GM13976 (cell line): Measurements from ENCODE around the gene MAP4K2.
A peak's percentile ranks its signal among the peaks of the same experiment; 100 is the strongest.

ENCODE experiments used
- DNase-seq: peaks from one replicate; pipeline ENCODE4 v3.0.0; 2012; ENCODE audit warnings: low spot score
- CTCF ChIP-seq: IDR thresholded peaks from 2 replicates; pipeline ENCODE4 v1.5.1; 2012; ENCODE audit warnings: borderline replicate concordance, mild to moderate bottlenecking; ENCODE audit not compliant: insufficient read depth; ENCODE audit errors: extremely low read depth, missing control alignments, control extremely low read depth
- in situ Hi-C: fragments of 300-500 bp; cut with MboI; formaldehyde crosslinking; loops from one replicate; pipeline ENCODE4 v1.12.0; 2022; ENCODE audit warnings: low sequenced_read_pairs, mixed read lengths, inconsistent platforms; ENCODE audit not compliant: unreplicated experiment

Gene MAP4K2

GRCh38 chr11:64742889-64743590 is 60.0 kb downstream of the MAP4K2 start:
- DNase-seq: peak; percentile 94
- TF ChIP-seq CTCF: peak; percentile 74
- in situ Hi-C loops: no loop called here

GRCh38 chr11:64742087-64742888 is 60.7 kb downstream of the MAP4K2 start:
- DNase-seq: peak; percentile 82
- TF ChIP-seq CTCF: no peak
- in situ Hi-C loops: no loop called here

- no peak for TF ChIP-seq CTCF
- no peak for DNase-seq
- in situ Hi-C loops: no loop called here
These were observed 61.5 kb downstream of the MAP4K2 start for GRCh38 chr11:64741375-64742086.

GRCh38 chr11:64739871-64740270 is 63.1 kb downstream of the MAP4K2 start:
- TF ChIP-seq CTCF: no peak
- DNase-seq: no peak
- in situ Hi-C loops: no loop called here

- no peak for TF ChIP-seq CTCF
- in situ Hi-C loops: no loop called here
These were observed 66.4 kb downstream of the MAP4K2 start for GRCh38 chr11:64736654-64737053.

GRCh38 chr11:64735725-64736259 is 67.2 kb downstream of the MAP4K2 start:
- DNase-seq: no peak
- no peak for TF ChIP-seq CTCF
- in situ Hi-C loops: no loop called here

More at GRCh38 chr11:64736654-64737053, 66.4 kb downstream of the MAP4K2 start:
- DNase-seq: no peak
